ENCODE data around the gene OSBPL6.

DNA sequence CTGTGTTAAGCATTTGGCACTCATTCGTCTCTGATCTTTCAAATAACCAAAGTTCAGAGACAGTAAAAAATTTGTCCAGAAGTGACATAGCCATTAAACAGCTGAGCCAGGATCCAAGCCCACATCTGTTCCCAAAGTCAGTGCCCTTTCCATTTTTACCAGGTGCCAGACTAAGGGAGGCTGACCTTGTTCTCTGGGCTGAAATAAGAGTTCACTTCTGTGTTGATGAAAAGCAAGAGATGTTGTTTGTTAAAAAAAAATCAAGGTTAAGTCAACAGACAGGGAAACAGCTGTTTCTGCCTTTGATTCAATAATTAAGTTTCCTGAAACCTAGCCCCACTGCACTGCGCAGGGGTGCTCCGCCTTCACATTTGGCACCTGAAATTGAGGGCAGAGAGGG, 139.5 kb downstream of the OSBPL6 start:
- no peak for TF ChIP-seq CTCF (IDR thresholded peaks at IDR 0.05)
- TF ChIP-seq EZH2 (IDR thresholded peaks at IDR 0.05; ENCODE audit: borderline replicate concordance, insufficient read depth, low read depth, low read length, poor library complexity, severe bottlenecking) = no peak
